Kidney (tissue), 14 donors: ENCODE data around the gene HYPK. TPM values are rescaled to one million over a fixed set of nuclear protein-coding genes. Genes with fewer than 3 reads are reported as not detected.
"Not testable (repeated sequence)": the region's sequence is repeated elsewhere in the genome, so short reads cannot be mapped to it uniquely, and the experiment has no call there.

ENCODE experiments used
- DNase-seq, 5 donors: peaks; one replicate each; pipeline ENCODE4 v3.0.0-alpha.2; 2013 to 2020
- FAIRE-seq: peaks from 2 replicates; lab custom pipeline; 2012; peaks lifted over from hg19 to GRCh38; lab: Jason Lieb, UNC
- H3K27ac ChIP-seq, 2 donors: one replicate each; pipeline ENCODE4 v1.7.0; 2013; ENCODE audit warnings: low read depth in 2 of 2, low read length in 2 of 2, inconsistent platforms in 1 of 2
- H3K27me3 ChIP-seq: one replicate; pipeline ENCODE4 v1.7.1; 2013; ENCODE audit warnings: low read length, inconsistent platforms; ENCODE audit not compliant: control insufficient read depth, insufficient read depth
- H3K36me3 ChIP-seq, 3 donors: one replicate each; pipeline versions ENCODE4 v1.7.0 to v1.7.1; 2013; ENCODE audit warnings: low read length in 3 of 3, control low read depth in 1 of 3, inconsistent platforms in 1 of 3; ENCODE audit not compliant: insufficient read depth in 3 of 3, control insufficient read depth in 2 of 3
- H3K4me1 ChIP-seq, 3 donors: one replicate each; pipeline versions ENCODE4 v1.7.0 to v1.7.1; 2013; ENCODE audit warnings: low read length in 3 of 3, inconsistent platforms in 1 of 3, low read depth in 1 of 3; ENCODE audit not compliant: control insufficient read depth in 2 of 3, insufficient read depth in 2 of 3
- H3K4me3 ChIP-seq, 3 donors: one replicate each; pipeline versions ENCODE4 v1.7.0 to v1.8.1; 2013; ENCODE audit warnings: low read length in 3 of 3, control low read depth in 1 of 3, inconsistent platforms in 1 of 3
- H3K9ac ChIP-seq, 3 donors: one replicate each; pipeline versions ENCODE4 v1.7.0 to v1.7.1; 2013; ENCODE audit warnings: low read length in 3 of 3, control low read depth in 1 of 3, inconsistent platforms in 1 of 3
- H3K9me3 ChIP-seq, 3 donors: one replicate each; pipeline versions ENCODE4 v1.7.0 to v1.7.1; 2013; ENCODE audit warnings: low read length in 3 of 3, control low read depth in 1 of 3, inconsistent platforms in 1 of 3; ENCODE audit not compliant: control insufficient read depth in 2 of 3, insufficient read depth in 1 of 3
- CTCF ChIP-seq: IDR thresholded peaks from 3 replicates; pipeline ENCODE4 v1.5.1; 2012; ENCODE audit warnings: mild to moderate bottlenecking, moderate library complexity, borderline replicate concordance; ENCODE audit not compliant: insufficient read depth; ENCODE audit errors: extremely low read depth
- intact Hi-C: fragments of 100-400 bp; cut with DNase I; formaldehyde crosslinking; loops from one replicate; pipeline ENCODE4 v1.11.1; 2022
- polyA plus RNA-seq: library from polyadenylated mRNA; stranded (reverse); fragments of 350-450 nt; fragmentation: Illumina TruSeq; extraction: RNeasy Lipid Tissue Mini Kit (QIAGEN cat#74804); gene quantifications from one replicate; pipeline ENCODE4 v1.2.3, GENCODE V29; 2014; ENCODE audit warnings: low read depth, low replicate concordance; ENCODE audit not compliant: insufficient read depth
- total RNA-seq: library from RNA; stranded (reverse); fragmentation: NEBNext Ultra II Directional; extraction: Animal tissue kit (Norgen Biotek cat#: 25700); gene quantifications from one replicate; pipeline ENCODE4 v1.2.1, GENCODE V29; 2021
- donor health status: control.
- donor health status: control.
- donor health status: control.
- donor health status: control.
- donor health status: control.
- donor health status: DM: yes; HTN: yes; CAD: no.
- donor health status: Normal renal cell carcinoma (clear cell type).

Gene HYPK
- total and polyA plus RNA-seq, 2 donors from 2014 or later, result 7.7 to 10.2 TPM

- no peaks in the 10 kb centered on the region for H3K36me3 ChIP-seq
- no peaks in the 10 kb centered on the region for H3K9me3 ChIP-seq
- H3K27ac ChIP-seq, result peak within 1 kb of the TSS in 1 of 2 donors; percentile 62
- no peak for FAIRE-seq
- H3K9ac ChIP-seq, result peak within 1 kb of the TSS; percentile 34 to 82 (median 35)
- H3K27me3 ChIP-seq, result no peaks in the 10 kb centered on the region
- peak within 1 kb of the TSS; percentile 69 to 74 (median 70) for H3K4me3 ChIP-seq
- peaks cover 3 to 8% (median 3%) of the 10 kb centered on the region in 3 donors for H3K4me1 ChIP-seq
- no peak for TF ChIP-seq CTCF
- intact Hi-C loops, result no loop called here
- peak; percentile 79 to 94 (median 90) for DNase-seq
These were observed 26.3 kb downstream of the HYPK start, which contains the start of gene WDR76 for GRCh38 chr15:43826508-43827341. Gene WDR76 (plus strand): TSS chr15:43827002. CDS start chr15:43827033, 31 bp downstream.

DNA sequence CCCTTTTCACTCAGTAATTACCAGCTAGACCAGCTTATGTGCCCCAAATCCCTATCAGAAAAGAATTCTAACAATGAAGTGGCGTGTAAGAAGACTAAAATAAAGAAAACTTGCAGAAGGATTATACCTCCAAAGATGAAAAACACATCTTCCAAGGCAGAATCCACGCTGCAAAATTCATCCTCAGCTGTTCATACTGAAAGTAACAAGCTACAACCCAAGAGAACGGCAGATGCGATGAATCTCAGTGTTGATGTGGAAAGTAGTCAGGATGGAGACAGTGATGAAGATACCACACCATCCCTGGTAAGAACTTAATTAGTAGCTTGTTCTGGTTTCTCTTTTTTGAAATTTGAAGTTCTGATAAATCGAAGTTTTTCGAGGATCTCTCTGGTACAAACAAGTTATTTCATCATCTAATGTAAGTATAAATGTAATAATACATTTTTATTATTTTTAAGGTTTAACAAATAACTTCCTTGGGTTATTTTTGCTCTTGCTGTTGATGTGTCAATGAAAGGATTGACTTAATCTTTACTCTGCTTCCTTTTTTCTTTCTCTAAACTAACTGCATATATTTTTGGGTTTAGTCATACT is 27.8 kb downstream of the HYPK start:
- no peak for TF ChIP-seq CTCF
- Histone ChIP-seq H3K4me3 (no peak overlapping the region), H3K27ac (no peak overlapping the region)

DNA sequence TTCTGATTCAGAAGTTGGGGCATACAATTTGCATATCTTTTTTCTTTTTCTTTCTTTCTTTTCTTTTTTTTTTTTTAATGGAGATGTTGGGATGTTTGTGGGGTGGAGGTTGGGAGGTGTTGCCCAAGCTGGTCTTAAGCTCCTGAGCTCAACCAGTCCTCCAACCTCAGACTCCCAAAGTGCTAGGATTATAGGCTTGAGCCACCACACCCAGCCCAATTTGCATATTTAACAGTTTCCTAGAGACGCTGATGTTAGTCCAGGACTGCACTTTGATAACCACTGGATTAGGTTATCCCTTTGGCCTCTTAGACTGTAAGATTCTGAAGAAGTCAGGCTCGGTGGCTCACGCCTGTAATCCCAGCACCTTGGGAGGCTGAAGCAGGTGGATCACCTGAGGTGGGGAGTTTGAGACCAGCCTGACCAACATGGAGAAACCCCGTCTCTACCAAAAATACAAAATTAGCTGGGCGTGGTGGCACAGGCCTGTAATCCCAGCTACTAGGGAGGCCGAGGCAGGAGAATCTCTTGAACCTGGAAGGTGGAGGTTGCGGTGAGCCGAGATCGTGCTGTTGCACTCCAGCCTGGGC is 29.6 kb downstream of the HYPK start:
- FAIRE-seq, H3K4me1 ChIP-seq, H3K9me3 ChIP-seq, DNase-seq, H3K9ac ChIP-seq, H3K36me3 ChIP-seq, H3K4me3 ChIP-seq, intact Hi-C loops, H3K27ac ChIP-seq, H3K27me3 ChIP-seq: not testable (repeated sequence)

More for the DNA sequence above, 27.8 kb downstream of the HYPK start:
- Histone ChIP-seq H3K9me3 (no peaks in the 10 kb centered on the region), H3K9ac (peak overlapping the region in 1 of 3 donors; percentile 34), H3K27me3 (no peaks in the 10 kb centered on the region), H3K4me1 (peaks cover 0 to 7% (median 3%) of the 10 kb centered on the region in 3 donors), H3K36me3 (no peaks in the 10 kb centered on the region)
- intact Hi-C loops, result no loop called here
- peak in 1 of 5 donors; percentile 3 for DNase-seq
- no peak for FAIRE-seq

DNA sequence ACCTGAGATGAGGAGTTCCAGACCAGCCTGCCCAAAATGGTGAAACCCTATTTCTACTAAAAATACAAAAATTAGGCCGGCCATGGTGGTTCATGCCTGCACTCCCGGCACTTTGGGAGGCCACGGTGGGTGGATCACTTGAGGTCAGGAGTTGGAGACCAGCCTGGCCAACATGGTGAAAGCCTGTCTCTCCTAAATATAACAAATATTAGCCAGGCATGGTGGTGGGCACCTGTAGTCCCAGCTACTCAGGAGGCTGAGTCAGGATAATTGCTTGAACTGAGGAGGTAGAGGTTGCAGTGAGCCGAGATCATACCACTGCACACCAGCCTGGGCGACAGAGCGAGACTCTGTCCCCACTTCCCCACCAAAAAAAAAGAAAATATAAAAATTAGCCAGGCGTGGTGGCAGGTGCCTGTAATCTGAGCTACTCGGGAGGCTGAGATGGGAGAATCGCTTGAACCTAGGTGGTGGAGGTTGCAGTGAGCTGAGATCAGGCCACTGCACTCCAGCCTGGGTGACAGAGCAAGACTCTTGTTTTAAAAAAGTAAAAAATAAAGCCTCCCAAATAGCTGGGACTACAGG is 30.4 kb downstream of the HYPK start:
- H3K27ac ChIP-seq, DNase-seq, H3K27me3 ChIP-seq, H3K4me1 ChIP-seq, H3K9ac ChIP-seq, intact Hi-C loops, H3K4me3 ChIP-seq, FAIRE-seq, H3K36me3 ChIP-seq, H3K9me3 ChIP-seq: not testable (repeated sequence)

GRCh38 chr15:43831519-43832052 is 31.2 kb downstream of the HYPK start:
- H3K36me3 ChIP-seq, H3K27me3 ChIP-seq, H3K9ac ChIP-seq, H3K9me3 ChIP-seq, H3K4me3 ChIP-seq, intact Hi-C loops, DNase-seq, H3K27ac ChIP-seq, H3K4me1 ChIP-seq, FAIRE-seq: not testable (repeated sequence)

- H3K27me3 ChIP-seq, H3K9me3 ChIP-seq, H3K27ac ChIP-seq, DNase-seq, FAIRE-seq, intact Hi-C loops, H3K4me1 ChIP-seq, H3K4me3 ChIP-seq, H3K9ac ChIP-seq, H3K36me3 ChIP-seq: not testable (repeated sequence)
These were observed 32.1 kb downstream of the HYPK start for GRCh38 chr15:43832485-43832884.
